K562 (cell line): Measurements from ENCODE around the gene DAPP1.

Source experiments
- BCLAF1 ChIP-seq, 2 experiments: fragments of 450-650 bp in 1 of 2; IDR thresholded peaks; 2 replicates each; pipeline ENCODE4 v1.6.1; 2011 to 2017; ENCODE audit warnings: low read depth in 2 of 2, antibody characterized with exemption in 1 of 2, borderline replicate concordance in 1 of 2, low read length in 1 of 2, mild to moderate bottlenecking in 1 of 2, mixed read lengths in 1 of 2; ENCODE audit not compliant: control insufficient read depth in 1 of 2
- MXI1 ChIP-seq: IDR thresholded peaks from 2 replicates; pipeline ENCODE4 v1.6.1; 2011; ENCODE audit warnings: low read depth, mild to moderate bottlenecking, improper control_type of control experiment, low read length
- POLR2A ChIP-seq: fragments of 450-650 bp; conservative IDR thresholded peaks from 2 replicates; pipeline ENCODE4 v1.6.1; 2016
- POLR2AphosphoS2 ChIP-seq: IDR thresholded peaks from 2 replicates; pipeline ENCODE4 v1.6.1; 2012; ENCODE audit warnings: low read length, improper control_type of control experiment
- SIN3A ChIP-seq, 2 experiments: fragments of 150-350 bp in 1 of 2; IDR thresholded peaks; 2 replicates each; pipeline ENCODE4 v1.6.1; 2011 to 2016; ENCODE audit warnings: borderline replicate concordance in 2 of 2, low read depth in 2 of 2, low read length in 2 of 2, mild to moderate bottlenecking in 2 of 2, moderate library complexity in 2 of 2; ENCODE audit not compliant: control insufficient read depth in 1 of 2
- SIX5 ChIP-seq, 2 experiments: IDR thresholded peaks; 2 replicates each; pipeline ENCODE4 v1.6.1; 2011; ENCODE audit warnings: low read length in 2 of 2, borderline replicate concordance in 1 of 2, low read depth in 1 of 2, mild to moderate bottlenecking in 1 of 2, moderate library complexity in 1 of 2; ENCODE audit not compliant: insufficient read depth in 1 of 2
- ZSCAN29 ChIP-seq: fragments of 450-650 bp; IDR thresholded peaks from 2 replicates; pipeline ENCODE4 v1.6.1; 2017
- TF ChIP-seq, protein P1 (sequence below), 3 experiments: IDR thresholded peaks in 2 of 3; conservative IDR thresholded peaks in 1 of 3; 2 replicates each; pipeline ENCODE4 v1.5.1; 2011 to 2012; ENCODE audit warnings: low read length in 3 of 3, mild to moderate bottlenecking in 3 of 3, control low read depth in 2 of 3, improper control_type of control experiment in 1 of 3, inconsistent platforms in 1 of 3, low read depth in 1 of 3, mixed read lengths in 1 of 3, moderate library complexity in 1 of 3; ENCODE audit not compliant: insufficient read depth in 2 of 3

GRCh38 chr4:99825272-99825671 is 8.6 kb downstream of the DAPP1 start:
- TF ChIP-seq POLR2A: no peak
- TF ChIP-seq ZSCAN29: no peak
- TF ChIP-seq SIX5 (IDR thresholded peaks at IDR 0.05; ENCODE audit: borderline replicate concordance in 1 of 2, insufficient read depth in 1 of 2, low read depth in 1 of 2, low read length in 2 of 2): no peak
- no peak for TF ChIP-seq SIN3A (IDR thresholded peaks at IDR 0.05; ENCODE audit: borderline replicate concordance in 2 of 2, control insufficient read depth in 1 of 2, low read depth in 2 of 2, low read length in 2 of 2)
- no peak for TF ChIP-seq MXI1
- TF ChIP-seq, protein P1, sequence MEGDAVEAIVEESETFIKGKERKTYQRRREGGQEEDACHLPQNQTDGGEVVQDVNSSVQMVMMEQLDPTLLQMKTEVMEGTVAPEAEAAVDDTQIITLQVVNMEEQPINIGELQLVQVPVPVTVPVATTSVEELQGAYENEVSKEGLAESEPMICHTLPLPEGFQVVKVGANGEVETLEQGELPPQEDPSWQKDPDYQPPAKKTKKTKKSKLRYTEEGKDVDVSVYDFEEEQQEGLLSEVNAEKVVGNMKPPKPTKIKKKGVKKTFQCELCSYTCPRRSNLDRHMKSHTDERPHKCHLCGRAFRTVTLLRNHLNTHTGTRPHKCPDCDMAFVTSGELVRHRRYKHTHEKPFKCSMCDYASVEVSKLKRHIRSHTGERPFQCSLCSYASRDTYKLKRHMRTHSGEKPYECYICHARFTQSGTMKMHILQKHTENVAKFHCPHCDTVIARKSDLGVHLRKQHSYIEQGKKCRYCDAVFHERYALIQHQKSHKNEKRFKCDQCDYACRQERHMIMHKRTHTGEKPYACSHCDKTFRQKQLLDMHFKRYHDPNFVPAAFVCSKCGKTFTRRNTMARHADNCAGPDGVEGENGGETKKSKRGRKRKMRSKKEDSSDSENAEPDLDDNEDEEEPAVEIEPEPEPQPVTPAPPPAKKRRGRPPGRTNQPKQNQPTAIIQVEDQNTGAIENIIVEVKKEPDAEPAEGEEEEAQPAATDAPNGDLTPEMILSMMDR (IDR thresholded peaks at IDR 0.05 in 2 of 3, conservative IDR thresholded peaks at IDR 0.05 in 1 of 3; ENCODE audit: insufficient read depth in 2 of 3, low read depth in 1 of 3, low read length in 3 of 3): no peak
- TF ChIP-seq BCLAF1 (IDR thresholded peaks at IDR 0.05; ENCODE audit: borderline replicate concordance in 1 of 2, control insufficient read depth in 1 of 2, low read depth in 2 of 2, low read length in 1 of 2): no peak
- no peak for TF ChIP-seq POLR2AphosphoS2
